Ovary (tissue), 3 donors: ENCODE results near the gene WDR36.

ENCODE experiments used
- POLR2A ChIP-seq: fragments of 450-650 bp; IDR thresholded peaks from one replicate; pipeline ENCODE4 v1.6.1; 2017; ENCODE audit warnings: antibody characterized with exemption, mild to moderate bottlenecking, moderate library complexity
- TF ChIP-seq, protein P1 (sequence below), 3 donors: fragments of 450-650 bp in 2 of 3; fragments of 200-600 bp in 1 of 3; IDR thresholded peaks; one replicate each; pipeline versions ENCODE4 v1.5.1 to v1.8.0; 2016 to 2022; ENCODE audit warnings: antibody characterized with exemption in 3 of 3, mild to moderate bottlenecking in 1 of 3
- donor health status: DM: no; HTN: no; CAD: no.

GRCh38 chr5:111132731-111133435 lies 40.7 kb downstream of the WDR36 start:
- TF ChIP-seq, protein P1, sequence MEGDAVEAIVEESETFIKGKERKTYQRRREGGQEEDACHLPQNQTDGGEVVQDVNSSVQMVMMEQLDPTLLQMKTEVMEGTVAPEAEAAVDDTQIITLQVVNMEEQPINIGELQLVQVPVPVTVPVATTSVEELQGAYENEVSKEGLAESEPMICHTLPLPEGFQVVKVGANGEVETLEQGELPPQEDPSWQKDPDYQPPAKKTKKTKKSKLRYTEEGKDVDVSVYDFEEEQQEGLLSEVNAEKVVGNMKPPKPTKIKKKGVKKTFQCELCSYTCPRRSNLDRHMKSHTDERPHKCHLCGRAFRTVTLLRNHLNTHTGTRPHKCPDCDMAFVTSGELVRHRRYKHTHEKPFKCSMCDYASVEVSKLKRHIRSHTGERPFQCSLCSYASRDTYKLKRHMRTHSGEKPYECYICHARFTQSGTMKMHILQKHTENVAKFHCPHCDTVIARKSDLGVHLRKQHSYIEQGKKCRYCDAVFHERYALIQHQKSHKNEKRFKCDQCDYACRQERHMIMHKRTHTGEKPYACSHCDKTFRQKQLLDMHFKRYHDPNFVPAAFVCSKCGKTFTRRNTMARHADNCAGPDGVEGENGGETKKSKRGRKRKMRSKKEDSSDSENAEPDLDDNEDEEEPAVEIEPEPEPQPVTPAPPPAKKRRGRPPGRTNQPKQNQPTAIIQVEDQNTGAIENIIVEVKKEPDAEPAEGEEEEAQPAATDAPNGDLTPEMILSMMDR (IDR thresholded peaks at IDR 0.05) = no peak
- TF ChIP-seq POLR2A = no peak
